Motor neuron (in vitro differentiated cells): ENCODE measurements around the gene TCF19. TPM values are rescaled to one million over a fixed set of nuclear protein-coding genes. Genes with fewer than 3 reads are reported as not detected.
"Not testable (repeated sequence)": the region's sequence is repeated elsewhere in the genome, so short reads cannot be mapped to it uniquely, and the experiment has no call there.

Source experiments
- ATAC-seq, 8 experiments: fragments of 200-7000 bp; cut with Tn5 transposase; replicated peaks in 6 of 8; 2 replicates each; pipeline ENCODE4 v1.8.0; 2021; ENCODE audit warnings: mild to moderate bottlenecking in 8 of 8, moderate library complexity in 8 of 8
- H3K27ac ChIP-seq, 2 donors: fragments of 250-450 bp; sonication (Bioruptor Pico); 2 replicates each; pipeline ENCODE4 v1.9.0; 2021; ENCODE audit warnings: antibody characterized with exemption in 2 of 2, mild to moderate bottlenecking in 2 of 2, moderate library complexity in 1 of 2
- H3K4me1 ChIP-seq, 2 donors: fragments of 250-450 bp; sonication (Bioruptor Pico); replicated peaks in 1 of 2; 2 replicates each; pipeline ENCODE4 v1.6.1; 2021; ENCODE audit warnings: antibody characterized with exemption in 2 of 2, mild to moderate bottlenecking in 2 of 2, moderate library complexity in 1 of 2
- H3K4me3 ChIP-seq, 5 donors: fragments of 250-450 bp; sonication (Bioruptor Pico); 2 replicates each; pipeline ENCODE4 v1.9.0; 2021; ENCODE audit warnings: antibody characterized with exemption in 5 of 5, mild to moderate bottlenecking in 5 of 5, moderate library complexity in 4 of 5
- WGBS, 10 experiments: fragments of 450-650 bp; shearing (Covaris generic); methylation state at CpG; one replicate each; pipeline ENCODE4 v1.0.0; 2022; 5-methylcytosine and 5-hydroxymethylcytosine counted together
- in situ Hi-C, 9 experiments: fragments of 400-800 bp; cut with MboI; loops; one replicate each; pipeline ENCODE4 v1.15.0; 2021; ENCODE audit warnings: low sequenced_read_pairs in 9 of 9, low pct_unique_long_range_greater_than_20kb in 2 of 9; ENCODE audit not compliant: unreplicated experiment in 9 of 9
- total RNA-seq, 8 experiments: library from RNA; unstranded; fragments of 300-600 nt; gene quantifications; 2 replicates each; pipeline versions ENCODE4 v1.2.3 to v1.2.4, GENCODE V29; 2022

Gene TCF19
- total RNA-seq, 8 experiments from 2014 or later = 0.36 to 14.7 (median 2.6) TPM

DNA sequence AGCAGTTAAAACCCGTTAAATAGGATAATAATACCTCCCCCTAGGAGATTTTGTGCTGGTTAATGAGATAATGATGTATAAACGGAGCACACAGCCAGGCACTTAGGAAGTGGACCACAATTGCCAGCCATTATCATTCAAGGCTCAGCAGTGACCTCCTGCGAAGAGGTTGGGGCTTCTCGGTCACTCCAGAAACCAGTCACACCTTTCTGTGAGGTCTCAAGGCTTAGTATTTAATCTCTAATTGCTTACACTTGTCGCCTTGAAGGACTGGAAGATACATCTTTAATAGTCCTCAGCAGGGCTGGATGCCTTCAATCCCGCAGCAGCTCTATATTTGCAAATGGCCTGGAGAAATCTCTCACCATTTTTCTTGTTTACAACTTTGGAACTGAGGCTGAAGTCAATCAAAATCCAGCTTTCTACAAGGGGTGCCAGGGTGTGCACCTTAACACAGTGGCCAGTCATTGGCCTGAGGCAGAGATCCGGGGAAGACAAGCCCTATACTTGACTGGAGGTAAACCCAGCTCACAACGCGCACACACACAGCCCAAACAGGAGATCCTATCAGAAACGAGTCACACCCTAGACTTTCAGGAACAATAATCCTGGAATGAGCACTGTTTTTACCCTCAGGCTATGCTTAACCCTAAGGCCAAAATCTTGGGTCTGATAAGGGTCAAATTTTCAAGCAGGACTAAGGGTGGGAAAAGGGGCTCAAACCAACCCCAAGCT is 10.9 kb downstream of the TCF19 start:
- in situ Hi-C loops = no loop called here
- no peak overlapping the region for H3K4me3 ChIP-seq
- H3K27ac ChIP-seq = no peak overlapping the region
- peak in 3 of 8 experiments; percentile 22 to 60 (median 34) for ATAC-seq
- H3K4me1 ChIP-seq = peaks cover 12 to 13% of the 10 kb centered on the region in 2 donors
- WGBS, 10 experiments = 35 to 100% (median 56%) methylated on average over 1 to 9 of the region's 10 CpGs; no CpG with 5 or more reads in 2 of the 10 experiments

DNA sequence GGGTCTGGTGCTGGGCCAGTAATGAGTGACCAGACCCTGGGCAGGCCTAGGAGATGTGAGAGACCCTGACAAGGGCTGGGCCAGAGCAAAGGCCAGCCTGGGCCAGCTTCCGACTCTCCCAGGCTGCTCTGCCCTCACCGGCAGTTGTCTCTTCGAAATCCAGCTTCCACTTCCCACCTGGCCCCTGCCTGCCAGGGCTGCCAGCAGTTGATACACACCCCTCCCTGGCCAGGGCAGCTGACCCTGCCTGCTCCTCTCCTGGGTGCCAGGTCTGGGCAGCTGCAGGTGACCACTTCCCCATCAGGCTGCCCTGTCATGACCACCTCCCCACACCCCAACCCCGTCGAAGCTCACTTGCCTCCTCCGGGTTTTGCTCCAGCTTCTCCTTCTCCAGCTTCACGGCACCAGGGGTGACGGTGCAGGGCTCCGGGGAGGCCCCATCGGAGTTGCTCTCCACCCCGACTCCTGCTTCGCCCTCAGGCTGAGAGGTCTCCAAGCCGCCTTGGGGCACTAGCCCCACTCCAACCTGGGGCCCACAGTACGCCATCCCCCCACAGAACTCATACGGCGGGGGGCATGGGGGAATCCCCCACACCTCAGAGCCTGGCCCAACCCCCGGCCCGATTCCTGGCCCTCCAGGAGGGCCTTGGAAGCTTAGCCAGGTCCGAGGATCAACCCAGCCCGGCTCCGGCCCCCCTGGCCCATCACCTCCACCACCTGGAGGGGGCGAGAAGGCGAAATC is 11.6 kb downstream of the TCF19 start:
- H3K27ac ChIP-seq, in situ Hi-C loops: not testable (repeated sequence)
- peak in 6 of 8 experiments; percentile 26 to 93 (median 63) for ATAC-seq
- Histone ChIP-seq H3K4me1 (peaks cover 12 to 13% of the 10 kb centered on the region in 2 donors), H3K4me3 (peak overlapping the region in 1 of 5 donors; percentile 29)
- WGBS, 10 experiments = 23 to 93% (median 71%) methylated on average over 2 to 15 of the region's 23 CpGs; no CpG with 5 or more reads in 4 of the 10 experiments

DNA sequence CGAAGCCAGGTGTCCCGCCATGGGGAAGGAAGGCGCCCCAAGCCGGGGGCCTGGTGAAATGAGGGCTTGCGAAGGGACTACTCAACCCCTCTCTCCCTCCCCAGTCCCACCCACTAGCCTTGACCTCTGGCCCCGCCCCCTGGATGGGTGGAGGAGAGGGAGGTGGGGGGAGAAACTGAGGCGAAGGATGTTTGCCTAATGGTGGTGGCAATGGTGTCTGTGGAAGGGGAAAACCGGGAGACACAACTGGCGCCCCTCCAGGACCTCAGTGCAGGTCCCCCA is 12.2 kb downstream of the TCF19 start, which contains the start of gene POU5F1:
POU5F1 (minus strand) TSS at position 83 of the 282 bp plus-strand sequence; CDS start at position 21, 62 bp downstream.
- 80% methylated on average over 1 of the region's 9 CpGs; no CpG with 5 or more reads in 9 of the 10 experiments for WGBS, 10 experiments
- ATAC-seq = no peak
- no peak within 1 kb of the TSS for H3K27ac ChIP-seq
- in situ Hi-C loops = no loop called here
- peaks cover 12 to 13% of the 10 kb centered on the region in 2 donors for H3K4me1 ChIP-seq
- H3K4me3 ChIP-seq = peak within 1 kb of the TSS in 1 of 5 donors; percentile 29

DNA sequence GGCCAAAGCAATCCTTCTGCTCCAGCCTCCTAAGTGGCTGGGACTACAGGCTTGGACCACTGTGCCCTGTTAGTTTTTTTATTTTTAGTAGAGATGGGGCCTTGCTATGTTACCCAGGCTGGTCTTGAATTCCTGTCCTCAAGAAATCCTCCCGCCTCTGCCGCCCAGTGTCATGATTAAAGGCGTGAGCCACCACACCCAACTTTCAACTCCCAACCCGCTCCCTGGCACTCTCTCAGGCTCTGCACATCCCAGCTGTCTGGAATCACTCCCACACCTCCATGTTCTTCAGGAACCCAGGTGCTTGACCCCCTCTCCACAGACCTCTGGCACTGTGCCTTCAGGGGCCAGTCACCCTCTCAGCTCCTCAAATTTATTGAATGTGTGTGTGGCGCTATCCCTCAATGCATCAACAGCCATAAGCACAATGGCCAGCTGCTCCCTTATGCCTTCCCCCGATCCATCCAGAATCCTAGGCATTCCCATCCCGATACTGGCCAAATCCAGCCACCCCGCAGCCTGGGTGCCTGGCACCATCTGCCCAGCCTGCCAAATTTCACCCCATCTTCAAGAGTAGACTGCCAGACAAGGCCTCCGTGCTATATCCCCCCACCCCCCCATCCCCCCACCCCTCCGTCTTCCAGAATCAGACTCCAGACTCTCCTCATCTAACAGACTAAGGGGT is 12.7 kb downstream of the TCF19 start:
- 29 to 96% (median 91%) methylated on average over 2 to 5 of the region's 10 CpGs; no CpG with 5 or more reads in 4 of the 10 experiments for WGBS, 10 experiments
- in situ Hi-C loops = no loop called here
- Histone ChIP-seq H3K4me3 (no peak overlapping the region), H3K4me1 (peaks cover 12 to 13% of the 10 kb centered on the region in 2 donors), H3K27ac (no peak overlapping the region)
- ATAC-seq = peak in 1 of 8 experiments; percentile 24

DNA sequence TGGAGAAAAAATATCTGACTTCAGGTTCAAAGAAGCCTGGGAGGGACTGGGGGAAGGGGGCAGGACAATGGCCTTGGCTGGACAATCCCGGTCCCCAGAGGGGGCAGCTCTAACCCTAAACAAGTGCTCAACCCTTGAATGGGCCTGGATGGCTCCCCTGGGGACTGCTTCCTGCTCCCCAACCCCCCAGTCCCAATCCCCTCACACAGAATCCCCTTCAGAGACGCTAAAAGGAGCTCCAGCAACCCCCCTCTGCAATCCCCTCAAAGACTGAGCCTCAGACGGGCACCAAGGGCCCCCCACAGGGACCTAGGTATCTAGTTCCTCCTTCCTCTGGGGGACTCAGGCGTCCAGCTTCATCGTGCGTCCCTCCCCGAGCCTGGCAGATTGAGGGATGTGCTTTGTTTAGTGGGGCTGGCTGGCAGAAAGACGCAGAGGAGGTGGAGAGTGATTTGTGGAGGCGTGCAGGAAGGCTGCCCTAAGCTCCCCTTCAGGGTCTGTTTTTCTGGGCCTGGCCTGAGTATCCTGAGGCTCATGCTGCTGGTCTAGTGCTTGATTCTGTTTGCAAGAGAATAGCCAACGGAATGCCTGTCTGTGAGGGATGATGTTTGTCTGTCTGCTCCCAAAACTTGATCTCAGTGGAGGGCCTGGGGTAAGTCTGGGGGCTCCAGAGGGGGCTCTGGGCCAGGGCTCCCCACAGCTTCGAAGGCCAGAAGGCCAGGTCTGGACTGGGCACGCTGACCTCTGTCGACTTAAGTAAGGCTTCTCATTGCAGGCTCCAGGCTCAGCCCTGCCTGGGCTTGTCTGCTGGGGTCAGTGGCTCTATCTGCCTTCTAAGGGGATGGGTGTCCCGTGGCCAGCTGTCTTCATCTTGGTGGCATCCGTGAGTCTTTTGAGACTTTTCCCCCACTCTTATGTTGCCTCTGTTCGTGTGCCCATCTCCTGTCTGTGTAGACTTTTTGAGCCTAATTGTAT is 13.8 kb downstream of the TCF19 start:
- peaks cover 12 to 13% of the 10 kb centered on the region in 2 donors for H3K4me1 ChIP-seq
- no peak overlapping the region for H3K27ac ChIP-seq
- 9 to 67% (median 14%) methylated on average over 1 to 8 of the region's 16 CpGs; no CpG with 5 or more reads in 5 of the 10 experiments for WGBS, 10 experiments
- ATAC-seq = peak in 1 of 8 experiments; percentile 18
- H3K4me3 ChIP-seq = no peak overlapping the region
- in situ Hi-C loops = no loop called here

DNA sequence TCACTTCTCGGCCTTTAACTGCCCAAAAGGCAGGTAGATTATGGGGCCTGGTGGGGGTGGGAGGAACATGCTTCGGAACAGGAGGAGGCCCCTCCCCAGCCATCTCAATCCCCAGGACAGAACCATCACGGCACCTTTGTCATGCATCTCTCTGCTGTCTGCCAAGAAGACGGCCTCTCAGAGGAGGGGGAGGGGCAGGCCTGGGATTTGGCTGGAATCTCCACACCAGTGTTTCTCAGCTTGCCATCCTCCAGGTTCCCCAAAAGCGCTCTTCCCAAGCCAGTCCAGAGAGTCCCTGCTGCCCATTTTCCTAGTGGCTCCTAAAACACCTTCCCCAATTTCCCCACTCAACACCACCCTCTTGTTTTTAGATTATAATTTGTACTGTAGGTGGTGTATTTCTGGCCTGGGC is 14.6 kb downstream of the TCF19 start:
- in situ Hi-C loops = no loop called here
- no peak overlapping the region for H3K27ac ChIP-seq
- peak in 2 of 8 experiments; percentile 31 to 38 for ATAC-seq
- peaks cover 12 to 13% of the 10 kb centered on the region in 2 donors for H3K4me1 ChIP-seq
- WGBS, 10 experiments = 0 to 67% (median 20%) methylated on average over 1 to 4 of the region's 5 CpGs; no CpG with 5 or more reads in 5 of the 10 experiments
- H3K4me3 ChIP-seq = no peak overlapping the region

DNA sequence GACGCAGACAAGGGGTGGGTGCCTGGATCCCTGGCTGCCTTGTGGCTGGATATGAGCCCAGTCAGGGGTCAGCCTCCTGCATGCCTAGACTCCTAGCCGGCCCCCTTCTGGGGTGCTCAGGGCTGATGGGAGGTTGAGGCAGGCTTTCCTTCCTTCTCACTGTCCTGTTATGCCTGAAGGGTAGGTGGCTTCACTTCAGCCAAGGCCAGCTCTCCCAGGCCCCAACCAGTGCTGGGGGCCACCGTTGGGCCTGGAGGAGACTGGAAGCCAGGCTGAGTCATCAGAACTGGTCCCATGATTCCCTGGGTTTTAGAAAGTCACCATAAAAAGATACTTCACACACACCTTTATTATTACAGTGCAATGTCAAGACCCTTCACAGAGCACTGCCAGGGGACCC is 15.0 kb downstream of the TCF19 start:
- in situ Hi-C loops = no loop called here
- WGBS, 10 experiments = 29 to 100% (median 67%) methylated on average over 1 of the region's 3 CpGs; no CpG with 5 or more reads in 7 of the 10 experiments
- no peak overlapping the region for H3K4me3 ChIP-seq
- H3K27ac ChIP-seq = no peak overlapping the region
- ATAC-seq = no peak
- peaks cover 12 to 13% of the 10 kb centered on the region in 2 donors for H3K4me1 ChIP-seq

DNA sequence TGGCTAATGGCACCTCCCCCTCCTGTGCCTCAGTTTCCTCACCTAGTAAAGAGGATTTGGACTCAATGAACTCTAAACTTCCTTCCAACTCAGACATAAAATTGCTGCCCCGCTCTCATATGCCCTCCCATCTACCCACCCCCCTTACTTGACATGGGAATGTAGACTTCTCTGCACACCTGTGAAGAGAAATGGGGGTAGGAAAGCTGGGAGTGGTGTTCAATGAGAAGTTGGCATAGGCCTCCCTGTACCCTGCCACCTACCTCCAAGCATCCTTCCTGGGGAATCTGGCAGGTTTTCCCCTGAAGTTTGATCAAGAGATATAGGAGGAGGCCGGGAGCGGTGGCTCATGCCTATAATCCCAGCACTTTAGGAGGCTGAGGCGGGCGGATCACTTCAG is 16.0 kb downstream of the TCF19 start:
- WGBS, 10 experiments = 92 to 100% (median 100%) methylated on average over 2 to 3 of the region's 5 CpGs; no CpG with 5 or more reads in 6 of the 10 experiments
- Histone ChIP-seq H3K4me1 (peaks cover 12 to 13% of the 10 kb centered on the region in 2 donors), H3K4me3 (no peak overlapping the region), H3K27ac (no peak overlapping the region)
- no peak for ATAC-seq
- in situ Hi-C loops = no loop called here

DNA sequence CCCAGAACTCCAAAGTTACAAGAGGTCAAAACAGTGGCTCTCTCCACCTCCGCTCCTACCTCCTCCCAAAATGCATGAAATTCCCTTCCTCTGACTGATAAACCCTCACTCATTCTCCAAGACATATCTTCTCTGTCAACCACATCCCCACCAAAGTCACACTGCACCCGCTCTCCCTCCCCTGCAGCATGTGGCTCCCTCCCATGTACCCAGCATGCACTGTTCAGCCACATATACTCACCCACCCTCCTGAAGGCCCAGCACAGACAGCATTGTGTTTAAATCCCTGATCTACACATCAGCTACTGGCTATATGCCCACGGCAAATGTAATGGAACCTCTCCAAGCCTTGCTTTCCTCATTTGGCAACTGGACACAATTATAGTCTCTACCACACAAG is 17.6 kb downstream of the TCF19 start:
- Histone ChIP-seq H3K27ac (no peak overlapping the region), H3K4me3 (no peak overlapping the region), H3K4me1 (peaks cover 12 to 13% of the 10 kb centered on the region in 2 donors)
- peak in 3 of 8 experiments; percentile 57 to 94 (median 86) for ATAC-seq
- in situ Hi-C loops = no loop called here
- WGBS, 10 experiments = 27 to 90% (median 60%) methylated on average over 1 to 3 of the region's 3 CpGs; no CpG with 5 or more reads in 1 of the 10 experiments

DNA sequence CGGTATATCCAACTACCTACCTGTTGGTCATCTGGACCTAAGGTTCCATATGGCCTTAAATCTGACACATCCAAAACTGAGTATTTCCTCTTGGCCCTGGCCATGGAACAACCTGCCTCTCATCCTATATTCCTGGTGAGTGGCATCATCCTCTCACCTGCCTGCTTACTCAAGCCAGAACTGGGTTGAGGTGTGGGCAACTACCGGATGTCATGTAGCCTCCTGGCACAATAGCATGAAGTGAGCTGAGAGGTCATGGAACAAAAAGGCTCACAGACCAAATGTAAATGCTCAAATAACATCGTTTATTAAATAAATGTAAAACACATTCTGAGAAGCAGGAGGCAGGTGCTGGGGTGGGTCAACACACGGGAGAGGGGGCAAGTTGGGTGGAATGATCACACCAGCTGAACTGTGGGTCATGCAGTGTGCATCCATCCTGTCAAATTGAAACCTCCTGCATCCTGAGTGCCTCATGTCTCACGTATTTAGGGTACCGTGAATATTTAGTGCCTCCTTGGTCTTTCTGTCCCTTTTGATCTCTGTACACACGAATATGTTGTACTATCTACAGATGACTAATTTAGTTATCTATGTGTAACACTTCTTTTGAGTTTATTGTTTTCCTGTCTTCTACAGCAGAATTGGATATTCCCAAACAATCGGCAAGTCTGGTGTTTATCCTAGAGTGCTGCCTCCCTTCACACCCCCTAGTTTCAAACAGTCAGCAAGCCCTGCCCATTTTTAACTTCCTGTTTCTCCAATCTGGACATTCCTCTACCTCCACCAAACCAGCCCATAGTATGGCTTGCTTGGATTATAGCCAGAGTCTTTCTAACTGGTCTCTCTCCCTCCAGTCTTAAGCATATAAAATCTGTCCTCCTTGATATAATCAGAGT is 20.0 kb downstream of the TCF19 start:
- Histone ChIP-seq H3K27ac (no peak overlapping the region), H3K4me3 (no peak overlapping the region), H3K4me1 (no peaks in the 10 kb centered on the region)
- WGBS, 10 experiments = 44 to 89% (median 82%) methylated on average over 1 to 6 of the region's 8 CpGs; no CpG with 5 or more reads in 1 of the 10 experiments
- in situ Hi-C loops = no loop called here
- no peak for ATAC-seq

DNA sequence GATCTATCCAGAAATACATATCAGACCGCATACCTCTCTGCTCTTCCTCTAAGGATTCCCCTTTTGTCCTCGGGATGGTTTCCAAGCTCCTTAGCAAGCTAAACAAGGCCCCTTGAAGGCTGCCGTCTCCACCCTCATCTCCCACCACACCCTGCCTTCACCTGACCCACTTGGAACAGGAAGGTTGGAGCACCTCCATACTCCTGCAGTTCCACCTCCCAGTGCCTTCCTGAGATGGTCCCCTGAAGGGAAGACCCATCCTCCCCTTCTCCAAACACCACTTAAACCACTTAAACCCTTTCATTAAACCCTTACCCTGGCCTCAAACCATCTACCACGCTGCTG is 20.6 kb downstream of the TCF19 start:
- H3K4me1 ChIP-seq = no peaks in the 10 kb centered on the region
- WGBS, 10 experiments = 0 to 94% (median 71%) methylated on average over 1 to 4 of the region's 4 CpGs; no CpG with 5 or more reads in 2 of the 10 experiments
- no peak overlapping the region for H3K4me3 ChIP-seq
- no peak for ATAC-seq
- no peak overlapping the region for H3K27ac ChIP-seq
- in situ Hi-C loops = no loop called here
